ENCODE data around the gene TMEM127.
"Not testable (repeated sequence)": the region's sequence is repeated elsewhere in the genome, so short reads cannot be mapped to it uniquely, and the experiment has no call there.

TMEM127 gene, protein sequence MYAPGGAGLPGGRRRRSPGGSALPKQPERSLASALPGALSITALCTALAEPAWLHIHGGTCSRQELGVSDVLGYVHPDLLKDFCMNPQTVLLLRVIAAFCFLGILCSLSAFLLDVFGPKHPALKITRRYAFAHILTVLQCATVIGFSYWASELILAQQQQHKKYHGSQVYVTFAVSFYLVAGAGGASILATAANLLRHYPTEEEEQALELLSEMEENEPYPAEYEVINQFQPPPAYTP

GRCh38 chr2:96265840-96266679 lies at the start of gene TMEM127, which contains the start of gene CIAO1:
TMEM127 (minus strand) TSS chr2:96265997; CDS start chr2:96265381, 616 bp downstream.
CIAO1 (plus strand) TSS chr2:96266225; CDS start chr2:96266351, 126 bp downstream.
- FAIRE-seq, result peak; percentile 87

GRCh38 chr2:96315005-96315399 lies 49.2 kb upstream of the TMEM127 start:
- no peak for FAIRE-seq

DNA sequence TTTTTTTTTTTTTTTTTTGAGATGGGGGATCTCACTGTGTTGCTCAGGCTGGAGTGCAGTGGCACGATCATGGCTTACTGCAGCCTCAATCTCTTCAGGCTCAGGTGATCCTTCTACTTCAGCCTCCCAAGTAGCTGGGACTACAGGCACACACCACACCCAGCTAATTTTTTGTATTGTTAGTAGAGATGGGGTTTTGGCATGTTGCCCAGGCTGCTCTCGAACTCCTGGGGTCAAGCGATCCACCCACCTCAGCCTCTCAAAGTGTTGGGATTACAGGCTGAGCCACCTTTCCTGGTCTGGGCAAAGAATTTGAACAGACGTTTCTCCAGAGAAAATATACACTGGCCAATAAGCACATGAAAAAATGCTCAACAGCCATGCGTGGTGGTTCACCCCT lies 42.5 kb upstream of the TMEM127 start:
- no peak for FAIRE-seq

DNA sequence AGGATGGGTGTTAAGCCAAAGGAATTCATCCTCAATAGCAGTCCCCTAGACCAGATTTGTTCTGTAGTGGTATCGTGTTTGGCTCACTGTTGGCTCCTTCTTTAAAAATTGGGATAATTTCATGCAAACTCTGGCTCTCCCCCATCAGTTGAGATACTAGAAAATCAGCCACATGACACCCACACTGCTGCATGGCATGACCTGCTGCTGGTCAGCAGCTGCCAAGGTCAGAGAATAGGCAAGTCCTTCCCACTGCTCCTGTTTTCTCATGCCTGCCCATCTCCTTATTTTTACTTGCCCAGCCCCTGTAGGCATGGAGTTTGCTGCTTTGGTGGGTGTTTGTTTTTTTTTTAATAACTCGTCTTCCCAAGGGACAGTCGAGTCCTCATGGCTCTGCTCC lies 40.6 kb upstream of the TMEM127 start:
- no peak for FAIRE-seq

- FAIRE-seq, result no peak
Observed at GRCh38 chr2:96305979-96306308, 40.1 kb upstream of the TMEM127 start.

GRCh38 chr2:96305091-96305978 lies 39.5 kb upstream of the TMEM127 start, which contains the start of gene SNRNP200:
SNRNP200 (minus strand) TSS chr2:96305546; CDS start chr2:96305437, 109 bp downstream.
- FAIRE-seq, result no peak

GRCh38 chr2:96304606-96305005 lies 38.8 kb upstream of the TMEM127 start:
- no peak for FAIRE-seq

- no peak for FAIRE-seq
Observed at GRCh38 chr2:96301865-96302264, 36.1 kb upstream of the TMEM127 start.

- FAIRE-seq, result no peak
Observed at GRCh38 chr2:96296925-96297324, 31.1 kb upstream of the TMEM127 start.

DNA sequence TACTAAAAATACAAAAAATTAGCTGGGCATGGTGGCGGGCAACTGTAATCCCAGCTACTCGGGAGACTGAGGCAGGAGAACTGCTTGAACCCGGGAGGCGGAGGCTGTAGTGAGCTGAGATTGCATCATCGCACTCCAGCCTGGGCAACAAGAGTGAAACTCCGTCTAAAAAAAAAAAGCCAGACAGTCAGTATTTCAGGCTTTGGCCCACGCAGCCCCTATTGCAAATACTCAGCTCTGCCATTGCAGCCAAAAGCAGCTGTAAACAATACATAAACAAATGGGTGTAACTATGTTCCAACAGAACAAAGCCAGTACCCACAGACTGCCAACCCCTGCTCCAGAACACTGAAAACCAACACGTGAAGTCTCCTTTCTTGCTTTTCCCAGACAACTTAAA lies 28.5 kb upstream of the TMEM127 start:
- FAIRE-seq, result not testable (repeated sequence)

DNA sequence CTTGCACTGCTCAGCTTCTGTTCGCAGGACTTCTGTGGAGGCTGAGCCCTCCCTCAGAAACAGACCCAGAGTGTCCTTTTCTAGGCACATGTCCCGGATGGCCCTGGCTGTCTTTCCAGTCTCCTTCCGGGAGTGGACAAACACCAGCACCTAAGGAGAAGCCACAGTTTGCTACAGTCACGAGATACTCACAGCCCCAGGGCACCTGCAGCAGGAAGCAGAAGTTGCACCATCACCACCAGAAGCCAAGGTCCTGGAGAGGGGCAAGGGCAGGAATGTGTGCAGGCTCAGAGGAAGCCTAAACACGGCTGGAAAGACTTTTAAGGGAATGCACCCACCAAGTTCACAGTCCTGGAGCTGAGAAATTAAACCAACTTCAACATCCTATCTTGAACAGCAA lies 26.0 kb upstream of the TMEM127 start:
- FAIRE-seq, result no peak

GRCh38 chr2:96287273-96287856 lies 21.6 kb upstream of the TMEM127 start:
- no peak for FAIRE-seq

GRCh38 chr2:96276787-96277499 lies 11.1 kb upstream of the TMEM127 start:
- FAIRE-seq, result no peak

DNA sequence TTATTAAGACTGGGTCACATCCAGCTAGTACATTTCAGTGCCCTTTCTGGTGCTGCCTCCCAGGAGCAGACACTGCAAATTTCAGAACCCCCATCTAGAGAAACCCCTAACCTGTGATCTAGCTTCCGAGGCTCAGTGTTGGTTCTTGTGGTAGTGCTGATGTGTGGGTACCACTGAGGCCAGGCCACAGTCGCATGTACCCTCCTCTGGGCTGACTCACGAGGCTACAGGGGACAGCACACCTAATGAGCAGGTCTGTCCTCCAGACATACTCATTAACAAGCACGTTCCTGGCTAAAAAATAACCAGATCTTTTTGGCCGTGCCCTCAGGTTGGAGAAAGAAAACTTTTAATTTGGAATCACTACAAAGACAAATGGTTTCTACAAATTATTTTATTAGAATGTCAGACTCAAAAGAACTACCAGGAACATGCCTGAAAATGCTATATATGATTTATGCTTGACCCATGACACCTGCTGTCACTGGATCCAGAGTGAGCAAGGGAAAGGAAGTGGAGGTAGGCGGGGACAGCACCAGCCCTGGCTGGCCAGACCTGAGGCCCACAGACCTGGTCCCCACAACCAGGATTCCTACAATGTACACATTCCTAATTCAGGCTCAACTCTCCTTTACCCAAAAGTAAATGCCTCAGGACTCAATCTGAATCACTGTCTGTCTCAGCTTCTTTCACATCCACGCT lies 8.7 kb upstream of the TMEM127 start:
- no peak for FAIRE-seq

DNA sequence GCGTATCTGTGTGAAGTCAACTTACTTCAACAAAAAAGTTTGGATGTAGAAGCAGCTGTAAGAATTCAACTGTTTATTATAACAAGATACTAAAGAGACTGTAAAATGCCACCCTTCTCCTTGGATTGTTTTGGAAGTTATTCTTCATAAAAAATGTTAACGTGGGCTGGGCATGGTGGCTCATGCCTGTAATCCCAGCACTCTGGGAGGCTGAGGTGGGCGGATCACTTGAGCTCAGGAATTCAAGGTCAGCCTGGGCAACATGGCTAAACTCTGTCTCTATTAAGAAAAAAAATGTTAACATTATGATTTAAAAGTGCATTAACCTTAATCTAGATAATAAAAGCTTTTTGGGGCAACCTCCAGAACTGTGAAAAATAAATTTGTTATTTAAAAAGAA lies 8.0 kb upstream of the TMEM127 start:
- FAIRE-seq, result no peak

DNA sequence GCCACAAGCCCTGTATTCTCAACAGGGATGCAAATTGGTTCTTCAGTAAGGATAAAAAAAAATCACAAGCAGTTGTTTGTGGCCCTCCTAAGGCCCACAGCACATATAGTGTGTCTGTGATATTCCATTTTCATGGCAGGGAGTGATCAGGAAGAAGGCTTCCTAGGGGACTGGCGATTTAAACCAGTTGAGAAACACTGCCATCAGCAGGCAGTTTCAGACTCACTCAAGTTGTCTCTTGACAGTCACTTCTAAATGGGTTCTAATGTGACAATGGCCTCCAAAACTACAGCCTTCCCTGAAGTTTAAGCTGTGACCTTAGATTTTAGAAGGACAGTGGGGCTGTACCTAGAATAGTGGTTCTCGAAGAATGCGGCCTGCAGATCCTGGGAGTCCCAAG lies 6.2 kb upstream of the TMEM127 start:
- no peak for FAIRE-seq

DNA sequence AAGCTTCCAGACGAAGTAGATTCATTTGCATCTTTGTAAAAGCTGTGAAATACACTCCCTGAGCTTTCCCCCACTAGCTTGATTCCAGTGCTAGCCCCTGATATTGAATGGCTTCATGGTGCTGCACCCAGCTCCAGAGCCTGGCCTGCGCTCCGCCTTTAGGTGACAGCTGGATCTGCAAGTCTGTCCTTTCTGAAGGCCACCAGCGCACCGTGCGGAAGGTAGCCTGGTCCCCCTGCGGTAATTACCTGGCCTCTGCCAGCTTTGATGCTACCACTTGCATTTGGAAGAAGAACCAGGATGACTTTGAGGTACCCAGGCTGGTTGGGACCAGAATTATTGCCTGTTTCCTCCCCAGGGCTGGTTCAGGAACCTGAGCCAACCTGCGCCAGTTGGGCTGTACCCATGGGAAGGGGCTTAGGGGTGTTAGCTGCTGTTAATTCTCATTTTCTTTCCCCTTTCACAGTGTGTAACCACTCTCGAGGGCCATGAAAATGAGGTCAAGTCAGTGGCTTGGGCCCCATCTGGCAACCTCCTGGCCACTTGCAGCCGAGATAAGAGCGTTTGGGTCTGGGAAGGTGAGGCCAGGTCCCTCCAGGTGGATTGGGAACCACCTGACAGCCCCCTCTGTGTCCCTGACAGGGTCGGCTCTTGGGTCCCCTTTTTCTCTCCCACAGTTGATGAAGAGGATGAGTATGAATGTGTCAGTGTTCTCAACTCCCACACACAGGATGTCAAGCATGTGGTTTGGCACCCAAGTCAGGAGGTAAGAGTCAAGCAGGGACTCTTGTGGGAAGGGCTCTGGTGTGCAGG lies 1.6 kb upstream of the TMEM127 start:
- no peak for FAIRE-seq

GRCh38 chr2:96265349-96265839 lies 403 bp downstream of the TMEM127 start:
- FAIRE-seq, result no peak

GRCh38 chr2:96264656-96265348 lies 995 bp downstream of the TMEM127 start:
- no peak for FAIRE-seq

DNA sequence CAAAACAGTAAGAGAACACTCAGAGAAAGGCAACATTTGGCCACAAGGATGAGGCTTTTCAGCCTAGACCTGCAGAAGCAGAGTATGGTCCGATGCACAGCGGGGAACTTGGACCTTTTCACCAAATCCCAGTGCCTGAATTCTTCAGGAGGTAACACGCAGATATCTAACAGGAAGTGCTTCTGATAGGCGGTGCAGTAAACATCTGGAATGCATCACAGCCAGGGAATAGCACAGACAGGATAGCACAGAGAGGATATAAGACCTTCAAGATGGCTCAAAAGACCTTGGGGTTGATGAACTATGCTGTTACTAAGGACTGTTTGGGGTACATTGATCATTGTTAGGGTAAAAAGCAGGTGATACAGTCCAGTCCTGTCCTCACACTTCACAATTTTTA lies 1.7 kb downstream of the TMEM127 start:
- FAIRE-seq, result no peak
